Endometrium (tissue), 2 donors: ENCODE data around the gene INHBC.

Experiments
- FAIRE-seq: peaks from 2 replicates; lab custom pipeline; 2012; peaks lifted over from hg19 to GRCh38; lab: Jason Lieb, UNC
- donor health status: control.
- donor health status: control.

Gene INHBC

DNA sequence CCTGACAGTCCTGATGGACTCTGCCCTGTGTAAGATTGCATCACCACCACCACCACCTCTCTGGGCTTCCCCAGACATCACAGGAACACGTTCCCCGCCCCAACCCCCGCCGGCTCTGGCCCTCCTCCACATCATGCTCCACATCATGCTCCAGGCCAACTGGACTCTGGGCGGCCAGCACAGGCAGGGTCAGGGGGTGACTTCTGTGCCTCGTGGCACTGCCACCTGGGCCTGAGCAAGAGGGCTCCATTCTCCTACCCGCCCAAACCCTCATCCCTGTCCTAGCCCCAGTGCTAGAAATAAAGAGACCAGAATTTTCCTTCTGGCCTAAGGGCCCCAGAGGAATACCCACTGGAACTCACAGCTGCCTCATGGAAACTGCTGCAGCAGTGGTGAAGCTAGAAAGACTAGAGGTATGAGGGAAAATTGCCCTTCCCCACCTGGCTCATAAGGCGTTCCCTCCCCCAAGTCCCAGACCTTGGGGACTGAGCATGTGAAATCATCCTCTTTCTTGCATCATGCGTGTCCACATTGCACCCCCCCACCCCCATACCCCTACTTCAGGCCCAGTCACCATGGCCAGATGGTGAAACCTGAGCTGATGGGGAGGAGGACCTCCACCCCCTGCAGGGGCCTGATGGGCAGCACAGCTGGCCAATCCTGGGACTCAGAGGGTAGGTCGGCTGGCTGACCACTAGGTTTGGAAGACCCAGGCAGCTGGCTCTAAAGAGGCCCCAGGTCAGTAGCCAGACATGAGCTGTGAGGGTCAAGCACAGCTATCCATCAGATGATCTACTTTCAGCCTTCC lies 20.2 kb downstream of the INHBC start, which contains the start of gene INHBE:
Gene INHBE (plus strand): TSS at position 742 of the 808 bp plus-strand sequence. CDS start 230 bp downstream, outside the sequence.
- no peak for FAIRE-seq

DNA sequence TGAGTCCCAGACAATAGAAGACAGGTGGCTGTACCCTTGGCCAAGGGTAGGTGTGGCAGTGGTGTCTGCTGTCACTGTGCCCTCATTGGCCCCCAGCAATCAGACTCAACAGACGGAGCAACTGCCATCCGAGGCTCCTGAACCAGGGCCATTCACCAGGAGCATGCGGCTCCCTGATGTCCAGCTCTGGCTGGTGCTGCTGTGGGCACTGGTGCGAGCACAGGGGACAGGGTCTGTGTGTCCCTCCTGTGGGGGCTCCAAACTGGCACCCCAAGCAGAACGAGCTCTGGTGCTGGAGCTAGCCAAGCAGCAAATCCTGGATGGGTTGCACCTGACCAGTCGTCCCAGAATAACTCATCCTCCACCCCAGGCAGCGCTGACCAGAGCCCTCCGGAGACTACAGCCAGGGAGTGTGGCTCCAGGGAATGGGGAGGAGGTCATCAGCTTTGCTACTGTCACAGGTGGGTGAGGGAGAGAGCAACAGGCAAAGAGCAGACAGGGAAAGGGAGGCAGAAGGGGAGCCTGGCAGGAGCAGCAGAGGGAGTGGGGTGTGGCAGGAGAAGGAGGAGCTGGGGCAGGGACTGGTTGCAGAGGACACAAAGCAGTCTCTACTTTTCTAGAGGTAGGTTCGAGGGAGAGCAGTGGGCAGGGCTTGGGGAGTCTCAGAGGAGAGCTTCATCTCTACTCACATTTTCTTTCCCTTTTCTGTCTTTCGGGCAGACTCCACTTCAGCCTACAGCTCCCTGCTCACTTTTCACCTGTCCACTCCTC lies 21.0 kb downstream of the INHBC start:
- no peak for FAIRE-seq

DNA sequence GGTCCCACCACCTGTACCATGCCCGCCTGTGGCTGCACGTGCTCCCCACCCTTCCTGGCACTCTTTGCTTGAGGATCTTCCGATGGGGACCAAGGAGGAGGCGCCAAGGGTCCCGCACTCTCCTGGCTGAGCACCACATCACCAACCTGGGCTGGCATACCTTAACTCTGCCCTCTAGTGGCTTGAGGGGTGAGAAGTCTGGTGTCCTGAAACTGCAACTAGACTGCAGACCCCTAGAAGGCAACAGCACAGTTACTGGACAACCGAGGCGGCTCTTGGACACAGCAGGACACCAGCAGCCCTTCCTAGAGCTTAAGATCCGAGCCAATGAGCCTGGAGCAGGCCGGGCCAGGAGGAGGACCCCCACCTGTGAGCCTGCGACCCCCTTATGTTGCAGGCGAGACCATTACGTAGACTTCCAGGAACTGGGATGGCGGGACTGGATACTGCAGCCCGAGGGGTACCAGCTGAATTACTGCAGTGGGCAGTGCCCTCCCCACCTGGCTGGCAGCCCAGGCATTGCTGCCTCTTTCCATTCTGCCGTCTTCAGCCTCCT lies 21.6 kb downstream of the INHBC start:
- FAIRE-seq, result no peak

DNA sequence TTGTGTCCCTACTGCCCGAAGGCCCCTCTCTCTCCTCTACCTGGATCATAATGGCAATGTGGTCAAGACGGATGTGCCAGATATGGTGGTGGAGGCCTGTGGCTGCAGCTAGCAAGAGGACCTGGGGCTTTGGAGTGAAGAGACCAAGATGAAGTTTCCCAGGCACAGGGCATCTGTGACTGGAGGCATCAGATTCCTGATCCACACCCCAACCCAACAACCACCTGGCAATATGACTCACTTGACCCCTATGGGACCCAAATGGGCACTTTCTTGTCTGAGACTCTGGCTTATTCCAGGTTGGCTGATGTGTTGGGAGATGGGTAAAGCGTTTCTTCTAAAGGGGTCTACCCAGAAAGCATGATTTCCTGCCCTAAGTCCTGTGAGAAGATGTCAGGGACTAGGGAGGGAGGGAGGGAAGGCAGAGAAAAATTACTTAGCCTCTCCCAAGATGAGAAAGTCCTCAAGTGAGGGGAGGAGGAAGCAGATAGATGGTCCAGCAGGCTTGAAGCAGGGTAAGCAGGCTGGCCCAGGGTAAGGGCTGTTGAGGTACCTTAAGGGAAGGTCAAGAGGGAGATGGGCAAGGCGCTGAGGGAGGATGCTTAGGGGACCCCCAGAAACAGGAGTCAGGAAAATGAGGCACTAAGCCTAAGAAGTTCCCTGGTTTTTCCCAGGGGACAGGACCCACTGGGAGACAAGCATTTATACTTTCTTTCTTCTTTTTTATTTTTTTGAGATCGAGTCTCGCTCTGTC lies 22.3 kb downstream of the INHBC start:
- no peak for FAIRE-seq

DNA sequence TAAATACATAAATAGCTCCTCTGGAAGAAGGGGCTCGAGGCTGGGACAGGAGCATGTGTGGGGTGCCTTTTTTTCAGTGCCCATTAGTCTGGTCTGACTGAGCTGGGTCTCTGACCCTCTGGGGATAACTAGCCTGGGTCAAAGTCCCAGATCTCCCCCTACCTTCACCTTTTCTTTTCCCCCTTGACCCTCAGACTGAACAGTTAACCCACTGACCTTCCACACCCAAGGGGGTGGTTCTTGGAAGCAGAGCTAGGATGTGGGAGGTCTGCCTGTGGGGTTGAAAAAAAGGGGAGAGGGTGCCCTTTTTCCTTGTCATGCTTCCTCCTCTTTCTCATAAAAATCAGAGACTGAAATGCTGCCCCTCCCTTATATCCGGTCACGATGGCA lies 24.1 kb downstream of the INHBC start:
- FAIRE-seq, result no peak

DNA sequence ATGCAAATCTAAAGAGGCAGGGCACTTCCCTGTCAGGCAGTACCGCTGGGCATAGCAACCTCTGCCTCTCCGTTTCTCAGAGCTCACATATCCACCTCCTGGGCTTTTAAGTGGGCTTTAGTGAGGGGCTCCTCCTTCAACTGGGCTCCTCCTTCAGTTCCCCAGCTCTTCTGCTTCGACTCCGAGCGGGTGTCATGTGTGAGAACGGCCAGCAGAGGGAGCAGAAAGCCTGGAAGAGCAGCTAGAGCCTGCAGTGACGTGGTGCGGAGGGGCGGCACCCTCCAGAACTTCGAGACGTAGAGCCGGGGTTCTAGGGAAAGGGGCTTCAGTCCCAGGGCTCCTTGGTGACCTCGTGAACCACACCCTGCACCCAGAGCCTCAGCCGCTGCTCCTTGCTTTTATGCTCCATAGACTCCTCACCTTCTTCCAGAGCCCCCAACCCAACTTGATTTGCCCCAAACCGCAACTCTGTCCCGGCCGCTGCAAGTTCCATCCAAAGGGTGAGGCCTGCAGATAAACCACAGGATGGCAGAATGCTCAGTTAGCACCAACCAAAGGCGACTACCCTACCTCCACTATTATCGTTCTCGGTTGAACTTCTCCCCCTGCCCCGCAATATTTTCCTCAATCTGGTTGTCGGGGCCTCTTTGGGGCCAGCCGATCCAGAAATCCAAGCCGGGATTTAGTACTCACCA lies 24.6 kb downstream of the INHBC start:
- no peak for FAIRE-seq

DNA sequence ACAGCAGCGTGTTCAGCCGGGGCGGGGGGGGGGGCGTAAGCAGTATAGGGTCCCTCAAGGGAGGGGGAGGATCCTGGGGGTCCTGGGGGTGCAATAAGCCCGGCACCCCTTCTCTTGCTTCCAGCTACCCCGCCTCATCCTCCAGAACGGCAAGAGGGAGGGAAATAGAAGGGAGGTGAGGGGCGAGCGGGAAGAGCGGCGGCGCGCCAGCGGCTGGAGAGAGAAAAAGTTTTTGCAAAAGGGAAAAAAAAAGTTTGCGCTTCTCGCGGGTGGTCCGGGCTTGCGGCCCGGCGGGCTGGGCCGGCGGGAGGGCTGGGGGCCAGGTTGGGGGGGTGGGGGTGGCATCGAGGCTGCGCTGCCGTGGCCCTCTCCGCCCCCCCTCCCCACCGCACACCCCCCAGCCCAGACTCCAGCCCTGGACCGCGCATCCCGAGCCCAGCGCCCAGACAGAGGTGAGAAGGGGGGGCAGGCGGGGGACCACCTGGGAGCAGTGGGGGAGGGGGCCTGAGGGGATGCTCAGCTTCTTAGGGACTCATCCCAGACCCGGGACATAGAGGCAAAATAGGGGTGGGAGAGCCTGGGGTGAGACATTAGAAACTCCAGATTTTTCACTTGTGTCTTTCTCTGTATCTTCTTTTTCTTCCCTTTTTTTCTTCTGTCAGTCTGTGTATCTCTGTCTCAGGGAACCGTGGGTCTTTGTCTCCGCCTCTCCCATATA lies 25.3 kb downstream of the INHBC start, which contains the start of gene GLI1:
Gene GLI1 (plus strand): TSS at position 36 of the 718 bp plus-strand sequence. CDS start 3,907 bp downstream, outside the sequence.
- FAIRE-seq, result no peak

DNA sequence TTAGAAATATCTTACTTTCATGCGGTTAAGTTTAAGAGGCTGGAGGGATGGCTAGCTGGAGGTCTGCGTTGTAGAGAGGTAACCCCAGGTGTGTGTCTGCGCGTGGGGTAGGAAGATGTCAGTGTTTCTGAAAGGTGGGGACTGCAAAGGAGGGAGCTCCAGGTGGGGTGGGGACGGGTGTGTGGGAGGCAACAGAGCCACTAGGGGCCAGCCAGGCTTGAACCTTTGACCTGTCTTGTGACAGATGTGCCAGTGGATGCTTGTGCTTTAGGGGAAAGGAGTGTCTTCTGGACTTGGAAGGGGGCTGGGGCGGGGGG lies 25.8 kb downstream of the INHBC start:
- no peak for FAIRE-seq

DNA sequence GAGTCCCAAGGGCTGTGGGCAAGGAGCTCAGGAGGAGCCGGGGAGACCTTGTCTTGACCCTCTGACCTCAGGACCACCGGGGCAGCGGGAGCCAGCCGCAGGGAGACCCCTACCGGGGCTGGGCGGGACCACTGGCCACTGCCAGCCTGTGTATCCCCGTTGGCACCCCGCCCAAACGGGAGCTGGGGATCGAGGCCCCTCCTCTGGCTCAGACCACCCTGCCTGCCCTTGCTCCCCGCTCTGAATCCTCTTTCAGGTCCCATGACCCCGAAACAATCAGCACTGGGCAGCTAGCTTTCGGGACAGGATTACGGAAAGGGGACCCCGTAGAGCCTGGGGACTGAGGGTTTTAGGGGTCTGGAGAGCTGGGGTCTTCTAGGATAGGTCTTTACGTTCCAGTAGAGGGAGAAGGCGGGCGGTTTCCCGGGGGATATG lies 26.3 kb downstream of the INHBC start:
- no peak for FAIRE-seq

DNA sequence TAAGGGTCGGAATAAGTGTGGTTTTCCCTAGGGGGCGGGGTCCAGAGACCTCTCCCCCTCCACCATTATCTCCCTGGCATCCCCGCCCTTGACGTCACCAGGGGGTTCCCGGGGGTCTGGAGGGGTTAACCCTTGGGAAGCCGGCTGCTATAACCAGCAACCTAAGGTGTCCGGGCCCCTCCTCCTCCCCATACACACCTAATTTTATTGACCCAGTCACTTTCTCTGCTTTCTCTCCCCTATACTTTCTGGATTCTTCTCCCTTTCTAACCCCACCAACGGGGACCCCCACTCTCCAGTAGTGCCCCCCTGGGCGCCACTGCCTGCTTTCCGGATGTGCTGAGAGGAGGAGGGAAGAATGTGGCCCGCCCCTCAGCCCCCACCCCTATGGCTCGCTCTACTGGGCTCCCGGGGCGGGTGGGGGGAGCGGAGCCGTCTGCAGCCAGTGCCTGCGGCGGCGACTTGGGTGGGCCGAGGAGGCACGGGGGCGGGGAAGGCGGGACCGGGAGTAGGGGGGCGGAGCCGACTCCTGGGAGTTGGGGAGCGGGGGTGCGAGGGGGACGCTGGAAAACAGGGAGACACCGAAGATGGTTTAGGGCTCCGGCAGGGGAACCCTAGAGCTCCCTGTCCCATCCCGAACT lies 26.8 kb downstream of the INHBC start:
- FAIRE-seq, result no peak

DNA sequence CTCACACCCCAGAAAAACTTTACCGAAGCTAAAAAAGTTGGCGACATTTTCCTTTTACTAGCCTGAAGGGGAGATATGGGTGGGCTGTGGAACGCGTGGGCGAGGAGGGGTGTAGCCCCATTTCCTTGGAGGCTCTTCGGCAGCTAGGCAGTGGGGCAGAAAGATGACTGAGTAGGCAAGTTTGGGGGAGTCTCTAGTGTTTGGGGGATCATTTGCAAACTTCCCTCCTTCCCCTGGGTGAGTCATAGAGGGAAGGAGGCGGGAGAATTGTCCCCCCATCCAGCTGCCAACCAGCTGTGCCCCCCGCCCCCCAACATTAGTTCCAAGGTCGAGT lies 27.3 kb downstream of the INHBC start:
- no peak for FAIRE-seq

DNA sequence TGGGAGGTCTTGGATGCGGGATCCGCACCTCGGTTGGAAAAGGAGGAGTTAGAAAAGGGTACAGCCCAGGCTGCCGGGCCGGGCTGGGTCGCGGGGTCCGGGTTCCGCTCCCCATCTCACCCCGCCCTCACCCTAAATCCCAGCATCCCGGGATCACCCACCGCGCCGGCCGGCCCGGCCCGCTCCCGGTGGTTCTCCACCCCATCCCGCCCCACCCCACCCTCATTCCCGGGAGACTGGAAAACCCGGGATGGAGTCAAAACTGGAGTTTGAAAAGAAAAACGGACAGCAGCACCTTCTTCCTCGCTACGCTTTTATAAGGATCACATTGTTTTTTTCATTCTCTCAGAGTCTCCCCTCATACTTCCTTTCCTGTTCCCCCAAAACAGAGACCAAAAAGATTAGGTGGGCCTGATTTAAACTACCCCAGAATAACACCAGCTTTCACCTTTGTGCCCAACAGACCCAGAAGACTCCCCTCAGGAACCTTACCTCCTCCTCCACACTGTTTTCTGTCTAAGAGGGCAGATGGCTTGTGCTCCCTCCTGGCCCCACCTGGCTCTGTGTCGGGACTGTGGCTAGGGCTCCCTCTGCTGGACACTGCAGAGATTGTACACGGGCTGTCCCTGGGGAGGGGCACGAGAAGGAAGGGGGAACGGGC lies 27.8 kb downstream of the INHBC start:
- FAIRE-seq, result no peak

DNA sequence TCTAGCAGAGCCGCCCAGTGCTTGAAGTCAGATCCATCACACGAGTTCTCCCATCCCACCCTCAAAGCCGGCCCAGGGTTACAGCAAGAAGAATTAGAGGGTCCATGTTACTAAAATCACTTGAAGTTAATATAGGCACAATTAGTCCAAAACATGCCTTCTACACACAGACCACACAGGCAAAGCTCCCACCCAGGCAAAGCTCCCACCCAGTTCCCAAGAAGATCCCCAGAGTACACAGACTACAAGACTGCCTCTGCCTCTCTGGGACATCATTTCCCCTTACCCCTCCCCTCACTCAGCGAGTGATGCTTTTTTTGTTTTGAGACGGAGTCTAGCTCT lies 28.3 kb downstream of the INHBC start:
- no peak for FAIRE-seq

DNA sequence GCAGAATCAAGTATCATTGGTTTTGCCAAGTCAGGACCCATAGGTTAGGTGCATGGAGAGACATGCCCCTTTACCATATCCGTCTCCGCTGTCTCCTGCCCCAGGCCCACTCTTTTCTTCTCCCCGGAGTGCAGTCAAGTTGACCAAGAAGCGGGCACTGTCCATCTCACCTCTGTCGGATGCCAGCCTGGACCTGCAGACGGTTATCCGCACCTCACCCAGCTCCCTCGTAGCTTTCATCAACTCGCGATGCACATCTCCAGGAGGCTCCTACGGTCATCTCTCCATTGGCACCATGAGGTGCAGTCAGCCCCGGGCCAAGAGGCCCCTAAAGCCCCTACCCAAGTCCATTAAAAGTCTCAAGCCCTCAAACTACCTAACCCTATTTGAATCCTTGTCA lies 30.0 kb downstream of the INHBC start:
- FAIRE-seq, result no peak

DNA sequence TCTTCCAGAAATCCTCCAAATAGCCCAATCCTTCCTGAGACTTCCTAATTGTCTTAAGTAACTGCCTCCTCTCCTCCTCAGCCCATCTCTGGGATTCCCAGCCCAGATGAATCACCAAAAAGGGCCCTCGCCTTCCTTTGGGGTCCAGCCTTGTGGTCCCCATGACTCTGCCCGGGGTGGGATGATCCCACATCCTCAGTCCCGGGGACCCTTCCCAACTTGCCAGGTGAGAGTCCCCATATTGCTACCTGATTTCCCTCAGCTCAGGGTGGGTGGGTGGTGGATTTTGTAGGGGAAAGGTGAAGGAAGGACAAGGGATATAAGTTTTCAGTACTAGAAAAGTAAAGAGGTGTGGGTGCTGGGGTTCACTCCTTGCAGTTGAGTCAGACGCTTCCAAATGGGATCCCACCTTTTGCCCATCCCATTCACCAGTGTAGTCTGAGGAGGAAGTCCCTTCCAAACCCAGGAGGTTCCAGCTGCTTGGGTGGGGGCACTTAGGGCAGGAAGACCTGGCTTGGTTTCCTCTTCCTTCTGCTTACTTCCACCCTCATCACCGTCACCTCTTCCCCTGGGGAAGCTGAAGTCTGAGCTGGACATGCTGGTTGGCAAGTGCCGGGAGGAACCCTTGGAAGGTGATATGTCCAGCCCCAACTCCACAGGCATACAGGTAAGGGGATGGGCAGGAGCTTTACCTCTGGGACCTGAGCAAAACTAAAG lies 30.6 kb downstream of the INHBC start:
- no peak for FAIRE-seq

DNA sequence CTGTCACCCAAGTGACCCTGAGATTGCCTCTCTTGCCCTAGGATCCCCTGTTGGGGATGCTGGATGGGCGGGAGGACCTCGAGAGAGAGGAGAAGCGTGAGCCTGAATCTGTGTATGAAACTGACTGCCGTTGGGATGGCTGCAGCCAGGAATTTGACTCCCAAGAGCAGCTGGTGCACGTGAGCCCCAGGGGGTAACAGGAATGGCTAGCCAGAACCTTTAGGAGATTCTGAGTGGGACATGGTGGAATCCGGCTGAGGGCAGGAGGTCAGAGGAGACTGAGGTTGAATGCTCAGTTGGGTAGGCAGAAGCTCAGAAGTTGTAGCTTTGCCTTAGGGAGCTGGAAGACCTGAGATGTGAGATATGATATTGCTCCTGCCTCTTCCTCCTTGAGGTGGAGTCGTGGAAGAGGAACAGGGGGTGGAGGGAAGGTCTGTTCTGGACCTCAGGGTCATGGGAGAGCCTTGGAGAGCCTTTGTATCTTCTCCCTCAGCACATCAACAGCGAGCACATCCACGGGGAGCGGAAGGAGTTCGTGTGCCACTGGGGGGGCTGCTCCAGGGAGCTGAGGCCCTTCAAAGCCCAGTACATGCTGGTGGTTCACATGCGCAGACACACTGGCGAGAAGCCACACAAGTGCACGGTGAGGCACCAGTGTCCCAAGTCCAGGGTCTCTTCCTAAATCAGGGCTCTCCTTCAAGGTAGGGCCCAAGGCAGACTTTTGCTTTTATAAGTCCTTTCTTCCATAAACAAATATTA lies 31.3 kb downstream of the INHBC start:
- FAIRE-seq, result no peak

DNA sequence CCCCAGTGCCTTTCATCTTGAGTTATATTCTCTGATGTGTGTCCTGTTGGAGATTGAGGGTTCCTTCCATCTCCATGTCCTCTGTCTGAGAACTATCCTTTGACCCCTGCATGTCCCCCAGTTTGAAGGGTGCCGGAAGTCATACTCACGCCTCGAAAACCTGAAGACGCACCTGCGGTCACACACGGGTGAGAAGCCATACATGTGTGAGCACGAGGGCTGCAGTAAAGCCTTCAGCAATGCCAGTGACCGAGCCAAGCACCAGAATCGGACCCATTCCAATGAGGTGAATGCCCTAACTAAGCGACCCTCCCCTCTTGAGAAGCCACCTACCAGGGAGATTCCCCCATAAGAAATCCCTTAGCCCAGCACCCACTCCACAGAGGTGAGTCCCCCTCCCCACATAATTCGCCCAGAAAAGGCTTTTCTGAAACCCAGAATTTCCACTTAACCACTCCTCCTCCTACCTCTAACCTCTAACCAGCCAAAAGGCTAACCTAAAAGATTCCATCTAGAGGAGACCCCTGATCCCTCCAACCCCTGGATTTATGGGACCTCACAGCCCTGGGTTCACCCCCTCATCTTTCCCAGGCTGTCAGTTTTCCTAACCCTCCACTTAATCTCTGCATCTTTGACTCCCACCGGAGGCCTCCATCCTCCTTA lies 32.8 kb downstream of the INHBC start:
- FAIRE-seq, result no peak

DNA sequence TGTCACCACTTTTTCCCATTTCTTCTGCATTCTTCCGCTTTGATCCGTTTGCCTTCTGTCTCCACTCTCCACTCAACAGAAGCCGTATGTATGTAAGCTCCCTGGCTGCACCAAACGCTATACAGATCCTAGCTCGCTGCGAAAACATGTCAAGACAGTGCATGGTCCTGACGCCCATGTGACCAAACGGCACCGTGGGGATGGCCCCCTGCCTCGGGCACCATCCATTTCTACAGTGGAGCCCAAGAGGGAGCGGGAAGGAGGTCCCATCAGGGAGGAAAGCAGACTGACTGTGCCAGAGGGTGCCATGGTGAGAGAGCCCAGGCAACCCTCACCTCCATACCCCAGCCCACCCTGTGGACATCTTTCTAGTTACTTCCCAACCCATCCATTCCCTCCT lies 33.3 kb downstream of the INHBC start:
- FAIRE-seq, result no peak
